ENCODE data around the gene FAAP100.

- no peak for TF ChIP-seq POLR2A (IDR thresholded peaks at IDR 0.05)
- TF ChIP-seq, protein P1, sequence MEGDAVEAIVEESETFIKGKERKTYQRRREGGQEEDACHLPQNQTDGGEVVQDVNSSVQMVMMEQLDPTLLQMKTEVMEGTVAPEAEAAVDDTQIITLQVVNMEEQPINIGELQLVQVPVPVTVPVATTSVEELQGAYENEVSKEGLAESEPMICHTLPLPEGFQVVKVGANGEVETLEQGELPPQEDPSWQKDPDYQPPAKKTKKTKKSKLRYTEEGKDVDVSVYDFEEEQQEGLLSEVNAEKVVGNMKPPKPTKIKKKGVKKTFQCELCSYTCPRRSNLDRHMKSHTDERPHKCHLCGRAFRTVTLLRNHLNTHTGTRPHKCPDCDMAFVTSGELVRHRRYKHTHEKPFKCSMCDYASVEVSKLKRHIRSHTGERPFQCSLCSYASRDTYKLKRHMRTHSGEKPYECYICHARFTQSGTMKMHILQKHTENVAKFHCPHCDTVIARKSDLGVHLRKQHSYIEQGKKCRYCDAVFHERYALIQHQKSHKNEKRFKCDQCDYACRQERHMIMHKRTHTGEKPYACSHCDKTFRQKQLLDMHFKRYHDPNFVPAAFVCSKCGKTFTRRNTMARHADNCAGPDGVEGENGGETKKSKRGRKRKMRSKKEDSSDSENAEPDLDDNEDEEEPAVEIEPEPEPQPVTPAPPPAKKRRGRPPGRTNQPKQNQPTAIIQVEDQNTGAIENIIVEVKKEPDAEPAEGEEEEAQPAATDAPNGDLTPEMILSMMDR (IDR thresholded peaks at IDR 0.05), result no peak
- no peak for TF ChIP-seq POLR2AphosphoS5 (IDR thresholded peaks at IDR 0.05)
- no peak for TF ChIP-seq EP300 (IDR thresholded peaks at IDR 0.05)
Measured at GRCh38 chr17:81582749-81583148, 30.6 kb upstream of the FAAP100 start.
